Esophagus (tissue), 2 donors: ENCODE measurements around the gene DMGDH. TPM values are rescaled to one million over a fixed set of nuclear protein-coding genes. Genes with fewer than 3 reads are reported as not detected.
A peak's percentile ranks its signal among the peaks of the same experiment; 100 is the strongest.
"Not testable (repeated sequence)": the region's sequence is repeated elsewhere in the genome, so short reads cannot be mapped to it uniquely, and the experiment has no call there.

Experiments
- H3K27ac ChIP-seq, 2 donors: one replicate each; pipeline ENCODE4 v1.5.1; 2013; ENCODE audit warnings: low read depth in 2 of 2, mild to moderate bottlenecking in 2 of 2, inconsistent platforms in 1 of 2, low read length in 1 of 2, moderate library complexity in 1 of 2
- H3K27me3 ChIP-seq, 2 donors: one replicate each; pipeline ENCODE4 v1.6.1; 2013; ENCODE audit warnings: low read length in 2 of 2, control low read depth in 1 of 2, mild to moderate bottlenecking in 1 of 2; ENCODE audit not compliant: insufficient read depth in 2 of 2, control insufficient read depth in 1 of 2
- H3K36me3 ChIP-seq, 2 donors: one replicate each; pipeline ENCODE4 v1.6.1; 2013; ENCODE audit warnings: low read length in 1 of 2; ENCODE audit not compliant: control insufficient read depth in 2 of 2, insufficient read depth in 2 of 2
- H3K4me1 ChIP-seq, 2 donors: one replicate each; pipeline ENCODE4 v1.6.1; 2013; ENCODE audit warnings: low read length in 1 of 2; ENCODE audit not compliant: control insufficient read depth in 2 of 2, insufficient read depth in 2 of 2
- H3K4me3 ChIP-seq, 2 donors: one replicate each; pipeline ENCODE4 v1.5.1; 2013; ENCODE audit warnings: low read length in 2 of 2, mild to moderate bottlenecking in 2 of 2, low read depth in 1 of 2, moderate library complexity in 1 of 2
- H3K9me3 ChIP-seq, 2 donors: one replicate each; pipeline ENCODE4 v1.6.1; 2013; ENCODE audit warnings: mild to moderate bottlenecking in 2 of 2, low read depth in 1 of 2, low read length in 1 of 2, moderate library complexity in 1 of 2; ENCODE audit not compliant: control insufficient read depth in 2 of 2, insufficient read depth in 1 of 2
- WGBS, 2 donors: extraction: QIAGEN DNeasy Blood & Tissue Kit; methylation state at CpG; one replicate each; pipeline ENCODE4 v1.1.7; 2013; 5-methylcytosine and 5-hydroxymethylcytosine counted together
- polyA plus RNA-seq, 2 donors: library from polyadenylated mRNA; stranded (reverse); fragments of 200-250 nt; gene quantifications; one replicate each; pipeline ENCODE4 v1.2.3, GENCODE V29; 2013
- donor health status: healthy with polysubstance abuse.
- donor health status: Bipolar disorder and iron deficiency.

Gene DMGDH
- polyA plus RNA-seq, 2 donors: 0.14 to 0.33 TPM

- H3K36me3 ChIP-seq: no peaks in the 10 kb centered on the region
- 0% methylated on average over 79 of the region's 79 CpGs for WGBS, 2 donors
- H3K4me3 ChIP-seq: peak overlapping the region; percentile 71 to 94
- H3K27me3 ChIP-seq: no peaks in the 10 kb centered on the region
- H3K9me3 ChIP-seq: no peaks in the 10 kb centered on the region
- no peaks in the 10 kb centered on the region for H3K4me1 ChIP-seq
- peak overlapping the region; percentile 94 to 98 for H3K27ac ChIP-seq
Observed at GRCh38 chr5:78984439-78985115, 84.9 kb downstream of the DMGDH start.

- Histone ChIP-seq H3K27ac (peak overlapping the region; percentile 94 to 98), H3K4me1 (no peaks in the 10 kb centered on the region), H3K27me3 (no peaks in the 10 kb centered on the region), H3K36me3 (no peaks in the 10 kb centered on the region), H3K4me3 (peak overlapping the region; percentile 71 to 94), H3K9me3 (no peaks in the 10 kb centered on the region)
- 23 to 26% methylated on average over 17 of the region's 17 CpGs for WGBS, 2 donors
Observed at GRCh38 chr5:78983601-78984438, 85.7 kb downstream of the DMGDH start.

DNA sequence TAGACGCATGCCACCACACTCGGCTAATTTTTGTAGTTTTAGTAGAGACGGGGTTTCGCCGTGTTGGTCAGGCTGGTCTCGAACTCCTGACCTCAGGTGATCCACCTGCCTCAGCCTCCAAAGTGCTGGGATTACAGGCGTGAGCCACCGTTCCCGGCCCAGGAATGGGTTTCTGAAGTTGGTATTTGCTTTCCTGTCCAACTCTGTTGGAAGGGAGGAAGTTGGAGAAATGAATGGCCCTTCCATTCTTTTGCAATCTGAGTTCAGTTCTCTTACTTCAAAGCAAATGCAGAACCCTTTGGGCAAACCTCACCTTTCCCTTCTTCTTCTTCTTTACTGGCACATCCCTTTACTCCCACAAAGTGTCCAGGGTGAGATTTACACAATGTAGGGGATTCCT is 86.3 kb downstream of the DMGDH start:
- H3K9me3 ChIP-seq, H3K27me3 ChIP-seq, H3K36me3 ChIP-seq, H3K4me1 ChIP-seq, H3K4me3 ChIP-seq: not testable (repeated sequence)
- 94 to 96% methylated on average over 9 of the region's 9 CpGs for WGBS, 2 donors
- peak overlapping the region in 1 of 2 donors; percentile 1 for H3K27ac ChIP-seq

DNA sequence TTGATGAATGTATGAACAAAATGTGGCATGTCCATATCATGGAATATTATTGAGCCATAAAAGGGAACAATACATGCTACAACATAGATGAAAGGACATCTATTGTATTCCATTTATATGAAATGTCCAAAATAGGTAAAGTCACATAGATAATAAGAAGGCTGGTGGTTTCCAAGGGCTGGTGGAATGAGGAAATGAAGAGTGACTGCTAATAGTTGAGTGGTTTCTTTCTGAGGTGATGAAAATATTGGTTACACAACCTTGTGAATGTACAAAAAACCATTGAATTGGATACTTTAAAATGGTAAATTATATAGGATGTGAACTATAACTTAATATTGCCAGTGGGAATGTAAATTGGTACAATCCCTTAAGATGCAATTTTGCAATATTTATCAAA is 89.6 kb downstream of the DMGDH start:
- H3K27ac ChIP-seq: no peak overlapping the region

DNA sequence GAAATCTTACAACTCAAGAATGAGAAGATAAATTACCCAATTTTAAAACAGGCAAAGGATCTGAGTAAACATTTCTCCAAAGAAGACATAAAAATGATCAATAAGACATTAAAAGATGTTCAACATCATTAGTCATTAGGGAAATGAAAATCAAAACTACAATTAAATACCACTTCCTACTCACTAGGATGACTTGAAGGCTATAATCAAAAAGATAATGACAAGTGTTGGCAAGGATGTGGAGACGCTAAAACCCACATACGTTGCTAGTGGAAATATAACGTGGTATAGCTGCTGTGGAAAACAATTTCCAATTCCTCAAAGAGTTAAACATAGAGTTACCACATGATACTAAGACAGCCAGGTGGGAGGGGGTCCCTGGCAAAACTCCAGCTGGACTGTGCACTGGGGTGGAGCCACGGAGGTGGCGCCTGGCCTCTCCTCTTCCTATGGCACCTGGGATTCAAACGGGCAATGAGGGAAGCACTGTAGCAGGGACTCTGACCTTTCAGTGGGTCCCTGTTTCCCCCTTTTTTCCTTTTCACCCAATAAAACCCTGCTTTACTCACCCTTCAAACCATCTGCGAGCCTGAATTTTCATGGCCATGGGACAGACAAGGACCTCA is 90.2 kb downstream of the DMGDH start:
- Histone ChIP-seq H3K9me3 (no peaks in the 10 kb centered on the region), H3K4me3 (no peak overlapping the region), H3K36me3 (no peaks in the 10 kb centered on the region), H3K27me3 (no peaks in the 10 kb centered on the region), H3K4me1 (no peaks in the 10 kb centered on the region), H3K27ac (no peak overlapping the region)
- 69% methylated on average over 7 of the region's 7 CpGs for WGBS, 2 donors

More for the DNA sequence above, 89.6 kb downstream of the DMGDH start:
- H3K4me3 ChIP-seq: no peak overlapping the region
- H3K4me1 ChIP-seq: no peaks in the 10 kb centered on the region
- no peaks in the 10 kb centered on the region for H3K36me3 ChIP-seq
- no peaks in the 10 kb centered on the region for H3K9me3 ChIP-seq
- H3K27me3 ChIP-seq: no peaks in the 10 kb centered on the region

DNA sequence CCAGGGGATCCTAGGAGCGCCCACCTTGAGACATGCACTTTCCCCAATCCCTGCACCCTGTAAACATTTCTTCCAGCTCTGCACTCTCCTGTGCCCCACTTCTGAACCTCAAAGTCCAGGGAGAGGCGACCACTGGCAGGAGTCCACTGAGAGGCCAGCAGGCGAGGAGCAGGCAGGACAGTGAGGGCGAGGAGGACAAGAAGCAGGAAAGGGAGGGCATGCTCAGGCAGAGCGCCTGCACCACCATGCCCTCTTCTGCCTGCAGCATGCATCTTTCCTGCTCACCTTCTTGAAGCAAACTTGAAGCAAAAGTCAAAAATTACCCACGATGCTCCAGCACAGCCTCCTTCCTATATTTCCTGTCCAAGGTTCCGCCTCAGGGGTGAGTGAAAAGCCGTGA is 94.4 kb downstream of the DMGDH start:
- WGBS, 2 donors: 81 to 82% methylated on average over 8 of the region's 8 CpGs

DNA sequence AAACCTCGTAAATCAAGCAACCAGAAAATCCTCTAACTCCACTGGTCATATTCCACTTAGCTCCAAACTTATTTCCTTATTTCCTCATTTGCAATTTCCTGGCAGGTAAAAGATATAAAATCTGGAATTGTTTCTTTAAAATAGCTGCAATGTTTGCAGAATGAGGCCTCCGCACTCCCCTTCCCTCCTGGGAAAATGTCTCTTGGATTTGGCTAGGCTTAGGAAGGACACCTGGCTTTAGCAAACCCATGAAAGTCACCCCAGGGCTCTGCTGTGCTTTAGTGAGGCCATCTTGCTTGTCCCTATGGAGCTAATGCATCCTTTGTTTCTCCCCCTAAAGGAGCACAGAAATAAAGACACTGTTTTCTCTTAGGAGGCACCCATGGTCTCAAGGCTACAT is 94.9 kb downstream of the DMGDH start:
- H3K4me3 ChIP-seq: no peak overlapping the region
- no peak overlapping the region for H3K27ac ChIP-seq
- H3K4me1 ChIP-seq: no peaks in the 10 kb centered on the region
- no peaks in the 10 kb centered on the region for H3K36me3 ChIP-seq
- no peaks in the 10 kb centered on the region for H3K27me3 ChIP-seq
- H3K9me3 ChIP-seq: no peaks in the 10 kb centered on the region
- WGBS, 2 donors: 69 to 77% methylated on average over 2 of the region's 2 CpGs

More for the DNA sequence above, 94.4 kb downstream of the DMGDH start:
- Histone ChIP-seq H3K4me3 (no peak overlapping the region), H3K36me3 (no peaks in the 10 kb centered on the region), H3K27me3 (no peaks in the 10 kb centered on the region), H3K4me1 (no peaks in the 10 kb centered on the region), H3K9me3 (no peaks in the 10 kb centered on the region), H3K27ac (no peak overlapping the region)

DNA sequence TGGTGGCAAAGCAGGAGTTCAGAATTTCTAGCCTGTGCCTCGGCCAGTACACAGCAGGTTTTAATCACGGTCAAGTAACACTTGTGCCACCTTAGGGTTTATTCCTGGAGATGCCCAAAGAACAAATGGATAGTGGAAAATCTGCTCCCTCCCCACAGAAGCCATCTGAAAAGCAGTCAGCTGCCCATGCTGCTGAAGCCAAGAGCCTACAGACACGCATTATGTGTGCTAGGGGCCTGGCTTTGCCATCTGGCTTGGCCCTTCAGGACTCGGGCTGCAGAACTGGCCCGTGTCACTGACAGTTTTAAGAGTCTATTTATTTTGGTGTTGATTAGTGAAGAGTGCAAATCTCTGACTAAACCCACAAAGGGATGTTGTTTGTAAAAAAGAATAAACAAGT is 95.5 kb downstream of the DMGDH start:
- no peaks in the 10 kb centered on the region for H3K9me3 ChIP-seq
- no peak overlapping the region for H3K4me3 ChIP-seq
- 75 to 78% methylated on average over 5 of the region's 5 CpGs for WGBS, 2 donors
- H3K4me1 ChIP-seq: no peaks in the 10 kb centered on the region
- no peaks in the 10 kb centered on the region for H3K27me3 ChIP-seq
- no peaks in the 10 kb centered on the region for H3K36me3 ChIP-seq
- peak overlapping the region in 1 of 2 donors; percentile 18 for H3K27ac ChIP-seq

GRCh38 chr5:78972654-78973428 is 96.6 kb downstream of the DMGDH start:
- WGBS, 2 donors: 19 to 27% methylated on average over 7 of the region's 7 CpGs

More at GRCh38 chr5:78972654-78973428, 96.6 kb downstream of the DMGDH start:
- H3K36me3 ChIP-seq: no peaks in the 10 kb centered on the region
- H3K4me3 ChIP-seq: no peak overlapping the region
- H3K27me3 ChIP-seq: no peaks in the 10 kb centered on the region
- no peaks in the 10 kb centered on the region for H3K9me3 ChIP-seq
- no peaks in the 10 kb centered on the region for H3K4me1 ChIP-seq
- no peak overlapping the region for H3K27ac ChIP-seq
